Prostate gland (tissue), 2 donors: ENCODE measurements around the gene TIAM2. TPM values are rescaled to one million over a fixed set of nuclear protein-coding genes. Genes with fewer than 3 reads are reported as not detected.

Source experiments
- DNase-seq: peaks from one replicate; pipeline ENCODE4 v3.0.0-alpha.2; 2019; ENCODE audit warnings: low spot score
- H3K27ac ChIP-seq, 2 donors: fragments of 200-600 bp; sonication (generic); 2 replicates each; pipeline ENCODE4 v1.5.1; 2017 to 2019
- H3K27me3 ChIP-seq: fragments of 200-600 bp; sonication (generic); replicated peaks from 2 replicates; pipeline ENCODE4 v1.5.1; 2019; ENCODE audit not compliant: insufficient read depth
- H3K36me3 ChIP-seq, 2 donors: fragments of 200-600 bp; sonication (generic); 1 replicate in 1 of 2; 2 replicates in 1 of 2; pipeline versions ENCODE4 v1.5.1 to v1.8.1; 2017 to 2019
- H3K4me1 ChIP-seq: fragments of 200-600 bp; sonication (generic); replicated peaks from 2 replicates; pipeline ENCODE4 v1.5.1; 2019
- H3K4me3 ChIP-seq, 2 donors: fragments of 200-600 bp; sonication (generic); 2 replicates each; pipeline ENCODE4 v1.5.1; 2017 to 2019
- H3K9me3 ChIP-seq: fragments of 200-600 bp; sonication (generic); 2 replicates; pipeline ENCODE4 v1.5.1; 2017
- CTCF ChIP-seq, 4 experiments: fragments of 200-600 bp in 2 of 4; fragments of 450-650 bp in 2 of 4; sonication (generic) in 2 of 4; IDR thresholded peaks; 1 replicate in 3 of 4; 2 replicates in 1 of 4; pipeline ENCODE4 v1.5.1; 2016 to 2019; ENCODE audit warnings: antibody characterized with exemption in 4 of 4, mild to moderate bottlenecking in 2 of 4, moderate library complexity in 2 of 4
- POLR2A ChIP-seq: fragments of 450-650 bp; IDR thresholded peaks from one replicate; pipeline ENCODE4 v1.6.1; 2016; ENCODE audit warnings: antibody characterized with exemption, mild to moderate bottlenecking
- POLR2AphosphoS5 ChIP-seq: sonication (generic); formaldehyde crosslinking; IDR thresholded peaks from one replicate; pipeline ENCODE4 v1.6.1; 2017; ENCODE audit warnings: antibody characterized with exemption
- WGBS: methylation state at CpG from one replicate; pipeline ENCODE4 v1.1.5; 2018; 5-methylcytosine and 5-hydroxymethylcytosine counted together
- intact Hi-C: fragments of 100-400 bp; cut with DNase I; formaldehyde crosslinking; loops from one replicate; pipeline ENCODE4 v1.14.2; 2022
- total RNA-seq, 2 donors: library from RNA; depleted of rRNA; stranded (reverse); fragments of >200 nt; gene quantifications; one replicate each; pipeline ENCODE4 v1.1.0, GENCODE V29; 2016

The TIAM2 gene
- total RNA-seq, 2 donors from 2014 or later: 13.1 to 21.6 TPM

DNA sequence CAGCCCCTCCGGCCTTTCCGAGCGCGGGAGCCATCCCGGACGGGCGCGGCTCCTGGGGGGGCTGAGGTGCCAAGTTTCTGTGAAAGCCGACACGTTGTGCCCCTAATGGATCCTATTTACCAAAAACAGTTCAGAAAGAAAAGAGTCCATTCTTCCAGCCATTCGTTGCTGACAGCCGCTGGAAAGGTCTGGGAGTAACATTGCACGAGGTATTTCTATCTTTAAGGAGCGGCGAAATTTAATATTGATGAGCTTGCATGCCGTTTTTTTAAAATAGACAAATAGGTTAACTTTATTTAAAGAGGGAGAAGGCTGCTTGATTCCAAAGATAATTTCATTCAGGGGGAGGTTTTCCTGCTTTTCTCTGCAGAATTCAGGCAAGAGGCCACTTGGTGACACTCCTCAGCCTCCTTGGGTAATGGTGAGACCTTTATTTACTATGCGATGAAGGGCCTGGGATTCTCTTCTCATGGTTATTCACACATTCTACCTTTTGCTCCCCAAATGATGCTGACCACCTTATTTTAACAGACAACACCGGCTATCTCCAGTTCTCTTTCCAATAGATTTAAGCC is 988 bp downstream of the TIAM2 start:
- Histone ChIP-seq H3K4me1 (no peaks in the 10 kb centered on the region), H3K27me3 (no peaks in the 10 kb centered on the region), H3K9me3 (no peaks in the 10 kb centered on the region), H3K4me3 (peak overlapping the region; percentile 46 to 49), H3K27ac (no peak overlapping the region), H3K36me3 (no peaks in the 10 kb centered on the region)
- intact Hi-C loops: no loop called here
- TF ChIP-seq POLR2AphosphoS5 (no peak), POLR2A (no peak), CTCF (IDR thresholded peaks at IDR 0.05) (no peak)
- 11% methylated on average over 18 of the region's 18 CpGs for WGBS
- DNase-seq: no peak

DNA sequence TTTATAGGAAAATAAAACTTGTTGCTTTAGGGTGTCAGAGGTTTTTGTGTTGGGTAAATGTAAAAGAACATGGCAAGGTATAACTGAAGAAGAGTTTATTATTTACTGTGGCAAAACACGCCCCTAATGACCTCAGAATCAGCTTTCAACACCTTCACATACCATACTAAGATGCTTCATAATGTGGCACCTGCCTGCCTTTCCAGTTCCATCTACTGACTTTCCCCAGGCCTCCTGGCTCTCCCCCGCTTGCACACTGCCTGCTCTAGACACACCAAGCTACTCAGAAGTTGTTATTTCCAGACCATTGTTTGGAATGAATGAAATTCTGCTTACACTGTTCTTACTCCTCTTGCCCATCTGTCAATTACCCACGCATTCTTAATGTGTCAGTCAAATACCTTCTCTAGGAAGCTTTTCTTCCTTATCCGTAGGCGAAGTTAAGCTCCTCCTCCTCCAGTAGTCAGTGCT is 1.8 kb downstream of the TIAM2 start:
- TF ChIP-seq POLR2AphosphoS5 (no peak), POLR2A (no peak), CTCF (IDR thresholded peaks at IDR 0.05) (no peak)
- H3K4me1 ChIP-seq: no peaks in the 10 kb centered on the region
- H3K36me3 ChIP-seq: no peaks in the 10 kb centered on the region
- H3K27ac ChIP-seq: no peak overlapping the region
- no peaks in the 10 kb centered on the region for H3K9me3 ChIP-seq
- no peak overlapping the region for H3K4me3 ChIP-seq
- 77% methylated on average over 5 of the region's 5 CpGs for WGBS
- no peaks in the 10 kb centered on the region for H3K27me3 ChIP-seq
- intact Hi-C loops: no loop called here
- DNase-seq: no peak

DNA sequence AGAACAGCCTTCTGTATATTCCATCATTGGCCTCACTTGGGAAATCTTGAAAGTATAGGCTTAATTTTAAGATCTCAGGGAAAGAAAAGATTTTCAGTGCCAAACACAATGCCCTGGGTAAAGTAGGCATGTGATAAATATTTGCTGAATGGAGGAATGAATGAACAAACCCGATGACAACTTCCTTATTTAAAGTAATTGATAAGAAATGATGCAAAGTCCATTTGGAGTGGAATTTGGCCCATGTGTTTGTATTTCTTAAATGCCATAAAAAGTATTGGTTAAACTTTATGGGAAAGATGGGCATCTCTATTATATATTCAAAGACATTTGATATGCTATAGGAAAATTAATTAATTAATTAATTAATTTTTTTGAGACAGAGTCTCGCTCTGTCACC is 3.7 kb downstream of the TIAM2 start:
- no peaks in the 10 kb centered on the region for H3K36me3 ChIP-seq
- H3K4me3 ChIP-seq: no peak overlapping the region
- H3K27me3 ChIP-seq: no peaks in the 10 kb centered on the region
- intact Hi-C loops: no loop called here
- WGBS: 91% methylated on average over 2 of the region's 2 CpGs
- DNase-seq: no peak
- TF ChIP-seq POLR2A (no peak), CTCF (IDR thresholded peaks at IDR 0.05) (no peak), POLR2AphosphoS5 (no peak)
- H3K4me1 ChIP-seq: no peaks in the 10 kb centered on the region
- H3K27ac ChIP-seq: no peak overlapping the region
- H3K9me3 ChIP-seq: no peaks in the 10 kb centered on the region

- no peak for DNase-seq
- no peaks in the 10 kb centered on the region for H3K4me1 ChIP-seq
- H3K9me3 ChIP-seq: no peaks in the 10 kb centered on the region
- intact Hi-C loops: no loop called here
- WGBS: 53% methylated on average over 5 of the region's 5 CpGs
- no peak for TF ChIP-seq POLR2AphosphoS5
- no peak for TF ChIP-seq CTCF (IDR thresholded peaks at IDR 0.05)
- TF ChIP-seq POLR2A: no peak
- H3K27ac ChIP-seq: no peak overlapping the region
- H3K27me3 ChIP-seq: no peaks in the 10 kb centered on the region
- H3K4me3 ChIP-seq: no peak overlapping the region
- no peaks in the 10 kb centered on the region for H3K36me3 ChIP-seq
Observed at GRCh38 chr6:155001482-155001881, 6.4 kb downstream of the TIAM2 start.

DNA sequence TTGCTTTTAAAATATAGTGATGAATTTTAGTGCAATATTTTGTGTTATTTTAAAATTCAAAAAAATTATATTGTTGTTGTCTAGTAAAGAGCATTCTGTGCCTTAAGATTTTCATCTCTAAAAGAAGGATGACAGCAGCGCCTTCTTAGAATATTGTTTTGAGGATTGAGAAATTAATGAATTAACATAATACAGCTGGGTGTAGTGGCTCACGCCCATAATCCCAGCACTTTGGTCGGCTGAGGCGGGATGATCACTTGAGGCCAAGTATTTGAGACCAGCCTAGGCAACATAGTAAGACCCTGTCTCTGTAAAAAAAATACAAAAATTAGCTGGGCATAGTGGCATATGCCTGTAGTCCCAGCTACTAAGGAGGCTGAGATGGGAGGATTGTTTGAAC is 6.8 kb downstream of the TIAM2 start:
- TF ChIP-seq CTCF (IDR thresholded peaks at IDR 0.05) (no peak), POLR2A (no peak), POLR2AphosphoS5 (no peak)
- H3K9me3 ChIP-seq: no peaks in the 10 kb centered on the region
- H3K27me3 ChIP-seq: no peaks in the 10 kb centered on the region
- no peak overlapping the region for H3K27ac ChIP-seq
- H3K4me3 ChIP-seq: no peak overlapping the region
- H3K36me3 ChIP-seq: no peaks in the 10 kb centered on the region
- intact Hi-C loops: no loop called here
- WGBS: 72% methylated on average over 4 of the region's 4 CpGs
- no peak for DNase-seq
- no peaks in the 10 kb centered on the region for H3K4me1 ChIP-seq
